Keratinocyte (primary cell): ENCODE data around the gene EGFR.

Experiments
- CTCF ChIP-seq, 3 experiments: IDR thresholded peaks in 1 of 3; conservative IDR thresholded peaks in 1 of 3; optimal IDR thresholded peaks in 1 of 3; 2 replicates in 2 of 3; 3 replicates in 1 of 3; pipeline versions ENCODE3 to v1.5.1; 2011; ENCODE audit warnings: low read length in 3 of 3, mild to moderate bottlenecking in 3 of 3, moderate library complexity in 2 of 3, control low read depth in 1 of 3, inconsistent platforms in 1 of 3; ENCODE audit not compliant: insufficient read depth in 2 of 3; ENCODE audit errors: extremely low read depth in 1 of 3
- EZH2 ChIP-seq: IDR thresholded peaks from one replicate; pipeline ENCODE4 v1.6.1; 2012; ENCODE audit warnings: inconsistent platforms, mild to moderate bottlenecking, low read length, moderate library complexity

DNA sequence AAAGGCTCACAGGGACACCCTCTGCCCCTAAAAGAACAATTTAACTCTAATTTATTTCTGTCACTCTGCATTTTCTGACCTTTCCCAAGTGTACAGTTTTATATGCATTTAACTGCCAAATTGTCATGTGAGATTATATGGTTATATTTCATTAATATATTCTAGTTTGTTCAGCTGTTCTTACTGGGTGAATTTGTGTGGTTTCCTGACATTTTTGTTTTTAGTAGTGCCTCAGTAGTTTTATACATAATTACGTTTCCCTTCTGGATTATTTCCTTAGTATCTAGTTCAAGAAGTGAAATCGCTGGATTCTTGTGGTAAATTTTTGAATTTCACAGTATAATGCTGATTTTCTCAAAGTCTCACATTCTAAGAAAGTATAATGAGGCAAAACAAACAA lies 41.3 kb downstream of the EGFR start:
- no peak for TF ChIP-seq CTCF (optimal IDR thresholded peaks at IDR 0.05 in 1 of 3, IDR thresholded peaks at IDR 0.05 in 1 of 3, conservative IDR thresholded peaks at IDR 0.05 in 1 of 3; ENCODE audit: extremely low read depth in 1 of 3, insufficient read depth in 2 of 3, low read length in 3 of 3)
- no peak for TF ChIP-seq EZH2
